GM23248 (cell line): Measurements from ENCODE around the gene MRAS. TPM values are rescaled to one million over a fixed set of nuclear protein-coding genes. Genes with fewer than 3 reads are reported as not detected.
"Not testable (repeated sequence)": the region's sequence is repeated elsewhere in the genome, so short reads cannot be mapped to it uniquely, and the experiment has no call there.

Experiments used
- DNase-seq: peaks from one replicate; pipeline ENCODE4 v3.0.0-alpha.2; 2015
- H2AFZ ChIP-seq: fragments of 200-600 bp; sonication (generic); 2 replicates; pipeline ENCODE4 v1.6.1; 2016; ENCODE audit warnings: antibody characterized with exemption
- H3F3A ChIP-seq: fragments of 200-600 bp; sonication (generic); 2 replicates; pipeline ENCODE4 v1.6.1; 2016; ENCODE audit warnings: mild to moderate bottlenecking, antibody characterized with exemption, mixed run types; ENCODE audit not compliant: insufficient read depth
- H3K27ac ChIP-seq: fragments of 200-600 bp; sonication (generic); 2 replicates; pipeline ENCODE4 v1.5.1; 2016; ENCODE audit warnings: mild to moderate bottlenecking
- H3K27me3 ChIP-seq: fragments of 200-600 bp; sonication (generic); replicated peaks from 2 replicates; pipeline ENCODE4 v1.6.1; 2016; ENCODE audit warnings: mild to moderate bottlenecking; ENCODE audit not compliant: insufficient read depth
- H3K36me3 ChIP-seq: fragments of 200-600 bp; sonication (generic); 2 replicates; pipeline ENCODE4 v1.6.1; 2016; ENCODE audit warnings: low read depth, mild to moderate bottlenecking
- H3K4me1 ChIP-seq: fragments of 200-600 bp; sonication (generic); 2 replicates; pipeline ENCODE4 v1.6.1; 2016; ENCODE audit warnings: mild to moderate bottlenecking; ENCODE audit not compliant: insufficient read depth
- H3K4me2 ChIP-seq: fragments of 200-600 bp; sonication (generic); one replicate; pipeline ENCODE4 v1.6.1; 2016; ENCODE audit warnings: mild to moderate bottlenecking; ENCODE audit not compliant: unreplicated experiment
- H3K4me3 ChIP-seq: fragments of 200-600 bp; sonication (generic); 2 replicates; pipeline ENCODE4 v1.5.1; 2016; ENCODE audit warnings: mild to moderate bottlenecking
- H3K79me2 ChIP-seq: fragments of 200-600 bp; sonication (generic); 2 replicates; pipeline ENCODE4 v1.6.1; 2016; ENCODE audit warnings: mild to moderate bottlenecking; ENCODE audit not compliant: insufficient read depth
- H3K9ac ChIP-seq: fragments of 200-600 bp; sonication (generic); 2 replicates; pipeline ENCODE4 v1.6.1; 2016; ENCODE audit warnings: mild to moderate bottlenecking
- H3K9me2 ChIP-seq: fragments of 200-600 bp; sonication (generic); 2 replicates; pipeline ENCODE4 v1.6.1; 2016; ENCODE audit warnings: mixed run types, mild to moderate bottlenecking, moderate library complexity; ENCODE audit not compliant: insufficient read depth
- H3K9me3 ChIP-seq: fragments of 200-600 bp; sonication (generic); one replicate; pipeline ENCODE4 v1.6.1; 2017; ENCODE audit warnings: low read depth
- H4K20me1 ChIP-seq: fragments of 200-600 bp; sonication (generic); 2 replicates; pipeline ENCODE4 v1.6.0; 2016; ENCODE audit not compliant: insufficient read depth
- EZH2 ChIP-seq: fragments of 200-600 bp; sonication (generic); IDR thresholded peaks from 2 replicates; pipeline ENCODE4 v1.6.1; 2018; ENCODE audit warnings: antibody characterized with exemption, mild to moderate bottlenecking; ENCODE audit not compliant: insufficient read depth, poor library complexity, severe bottlenecking
- EZH2phosphoT487 ChIP-seq: fragments of 200-600 bp; sonication (generic); IDR thresholded peaks from 2 replicates; pipeline ENCODE4 v1.6.1; 2018; ENCODE audit warnings: antibody characterized with exemption, moderate library complexity, mild to moderate bottlenecking, low read depth; ENCODE audit not compliant: insufficient read depth
- WGBS, 2 experiments: methylation state at CpG; one replicate each; pipeline ENCODE4 v1.1.6; 2015 to 2017; ENCODE audit warnings: low lambda C conversion rate in 2 of 2, low coverage in 1 of 2; ENCODE audit errors: missing lambda C conversion rate in 2 of 2; 5-methylcytosine and 5-hydroxymethylcytosine counted together
- in situ Hi-C: fragments of 300-500 bp; cut with MboI; formaldehyde crosslinking; loops from 2 replicates; pipeline ENCODE4 v1.15.0; 2020
- polyA plus RNA-seq: library from polyadenylated mRNA; unstranded; fragments of >200 nt; fragmentation: Nextera tagmentation; extraction: Ambion mirVana; gene quantifications from 2 replicates; pipeline ENCODE4 v1.2.1, GENCODE V29; 2016
- total RNA-seq: library from RNA; depleted of rRNA; stranded (reverse); fragments of >200 nt; shearing (Covaris generic); gene quantifications from 2 replicates; pipeline ENCODE4 v1.2.3, GENCODE V29; 2014; rRNA removed

The MRAS gene
- total and polyA plus RNA-seq, 2 experiments from 2014 or later: 54.9 to 65.1 TPM

- H3K4me3 ChIP-seq: no peak overlapping the region
- H3K9ac ChIP-seq: no peak overlapping the region
- no peak overlapping the region for H3K4me2 ChIP-seq
- DNase-seq: no peak
- no peaks in the 10 kb centered on the region for H3K9me2 ChIP-seq
- H3K27me3 ChIP-seq: no peaks in the 10 kb centered on the region
- WGBS, 2 experiments: 71 to 72% methylated on average over 6 of the region's 6 CpGs
- in situ Hi-C loops: loop anchor here (25.0 kb wide), 1 partner anchor 460 kb away; no protein-coding TSS in a partner anchor
- no peak overlapping the region for H2AFZ ChIP-seq
- no peaks in the 10 kb centered on the region for H4K20me1 ChIP-seq
- TF ChIP-seq EZH2phosphoT487 (no peak), EZH2 (no peak)
- no peak overlapping the region for H3K27ac ChIP-seq
- H3K4me1 ChIP-seq: no peaks in the 10 kb centered on the region
- no peaks in the 10 kb centered on the region for H3F3A ChIP-seq
- no peaks in the 10 kb centered on the region for H3K36me3 ChIP-seq
- no peaks in the 10 kb centered on the region for H3K79me2 ChIP-seq
- no peaks in the 10 kb centered on the region for H3K9me3 ChIP-seq
These were observed 104.1 kb downstream of the MRAS start for GRCh38 chr3:138452436-138452835.

- not testable (repeated sequence) for H3K9me3 ChIP-seq, H3K9me2 ChIP-seq, H3K9ac ChIP-seq, H3K4me2 ChIP-seq, H3K4me3 ChIP-seq, H3K27me3 ChIP-seq, H3F3A ChIP-seq, H3K79me2 ChIP-seq, H2AFZ ChIP-seq, DNase-seq, H3K36me3 ChIP-seq, H3K27ac ChIP-seq, H3K4me1 ChIP-seq, H4K20me1 ChIP-seq
- 80 to 85% methylated on average over 8 of the region's 8 CpGs for WGBS, 2 experiments
- in situ Hi-C loops: loop anchor here (25.0 kb wide), 1 partner anchor 458 kb away; no protein-coding TSS in a partner anchor
These were observed 105.6 kb downstream of the MRAS start for GRCh38 chr3:138453940-138454339.

Other genes starting within 250 kb of the MRAS start
- gene DZIP1L, start 233.0 kb upstream of the MRAS start, total RNA-seq: 19.8 and 34.0 TPM in 2 replicates
- gene DZIP1L, start 233.0 kb upstream of the MRAS start, polyA plus RNA-seq: 9.6 and 11.1 TPM in 2 replicates
- not detected in 2 replicates for gene A4GNT, start 216.2 kb upstream of the MRAS start, total RNA-seq
- gene A4GNT, start 216.2 kb upstream of the MRAS start, polyA plus RNA-seq: 0.14 TPM in 1 of 2 replicates, not detected in the other
- gene DBR1, start 173.7 kb upstream of the MRAS start, total RNA-seq: 14.7 and 16.9 TPM in 2 replicates
- 12.1 and 12.3 TPM in 2 replicates for gene DBR1, start 173.7 kb upstream of the MRAS start, polyA plus RNA-seq
- 29.2 and 32.9 TPM in 2 replicates for gene ARMC8, start 161.3 kb upstream of the MRAS start, total RNA-seq
- 30.1 and 31.2 TPM in 2 replicates for gene ARMC8, start 161.3 kb upstream of the MRAS start, polyA plus RNA-seq
- gene NME9, start 18.7 kb upstream of the MRAS start, total RNA-seq: not detected in 2 replicates
- 0.14 TPM in 1 of 2 replicates, not detected in the other for gene NME9, start 18.7 kb upstream of the MRAS start, polyA plus RNA-seq
- gene ESYT3, start 86.0 kb downstream of the MRAS start, total RNA-seq: 0.63 and 1.3 TPM in 2 replicates
- 0.38 and 0.48 TPM in 2 replicates for gene ESYT3, start 86.0 kb downstream of the MRAS start, polyA plus RNA-seq
- gene CEP70, start 245.7 kb downstream of the MRAS start, total RNA-seq: 4.9 and 7.8 TPM in 2 replicates
- 6.0 and 7.6 TPM in 2 replicates for gene CEP70, start 245.7 kb downstream of the MRAS start, polyA plus RNA-seq